AG10803 (cell line): ENCODE data around the gene ZNF521.
A peak's percentile ranks its signal among the peaks of the same experiment; 100 is the strongest.

Experiments
- DNase-seq: peaks from one replicate; pipeline ENCODE4 v3.0.0; 2010; ENCODE audit warnings: low read depth
- H3K4me3 ChIP-seq: 2 replicates; pipeline ENCODE4 v1.5.1; 2011; ENCODE audit warnings: mild to moderate bottlenecking, low read length, control low read depth
- TF ChIP-seq, protein P1 (sequence below): conservative IDR thresholded peaks from 2 replicates; pipeline ENCODE4 v1.5.1; 2011; ENCODE audit warnings: mild to moderate bottlenecking, low read length, control low read depth, inconsistent platforms

The ZNF521 gene

DNA sequence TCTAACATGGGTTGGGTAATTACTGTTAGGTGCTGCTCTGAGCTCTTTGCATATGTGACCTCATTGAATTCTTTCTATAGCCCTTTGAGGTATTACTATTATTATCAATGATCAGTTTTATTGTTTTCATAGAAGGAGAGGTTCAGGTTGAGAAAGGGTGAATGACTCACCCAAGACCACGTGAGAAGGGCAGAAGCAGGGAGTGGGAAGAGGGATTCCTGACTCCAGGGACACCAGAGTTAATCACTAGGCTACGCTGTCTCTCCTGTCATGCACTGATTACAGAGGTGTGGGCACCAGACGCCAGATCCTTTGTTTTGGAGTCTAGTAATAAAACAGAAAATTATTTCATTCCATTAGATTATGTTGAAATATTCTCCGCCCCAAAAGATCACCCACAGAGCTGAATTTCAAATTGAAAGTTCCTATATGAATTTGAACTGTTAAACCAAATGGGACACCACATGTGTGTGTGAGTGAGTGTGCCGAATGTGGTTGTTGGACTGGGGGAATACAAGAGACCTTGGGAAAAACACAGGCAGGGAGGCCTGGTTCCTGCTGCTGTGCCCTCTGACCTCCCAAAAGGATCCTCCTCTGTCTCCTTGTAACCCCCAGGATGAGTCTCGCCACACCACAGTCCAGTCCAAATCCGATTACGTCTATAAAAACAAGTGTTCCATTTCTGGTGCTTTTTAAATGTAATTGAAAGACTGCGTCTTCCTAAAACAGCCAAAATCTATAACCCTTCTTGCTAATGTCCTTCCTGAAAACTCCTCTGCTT lies 215.4 kb downstream of the ZNF521 start:
- H3K4me3 ChIP-seq: no peak overlapping the region
- no peak for DNase-seq
- TF ChIP-seq, protein P1, sequence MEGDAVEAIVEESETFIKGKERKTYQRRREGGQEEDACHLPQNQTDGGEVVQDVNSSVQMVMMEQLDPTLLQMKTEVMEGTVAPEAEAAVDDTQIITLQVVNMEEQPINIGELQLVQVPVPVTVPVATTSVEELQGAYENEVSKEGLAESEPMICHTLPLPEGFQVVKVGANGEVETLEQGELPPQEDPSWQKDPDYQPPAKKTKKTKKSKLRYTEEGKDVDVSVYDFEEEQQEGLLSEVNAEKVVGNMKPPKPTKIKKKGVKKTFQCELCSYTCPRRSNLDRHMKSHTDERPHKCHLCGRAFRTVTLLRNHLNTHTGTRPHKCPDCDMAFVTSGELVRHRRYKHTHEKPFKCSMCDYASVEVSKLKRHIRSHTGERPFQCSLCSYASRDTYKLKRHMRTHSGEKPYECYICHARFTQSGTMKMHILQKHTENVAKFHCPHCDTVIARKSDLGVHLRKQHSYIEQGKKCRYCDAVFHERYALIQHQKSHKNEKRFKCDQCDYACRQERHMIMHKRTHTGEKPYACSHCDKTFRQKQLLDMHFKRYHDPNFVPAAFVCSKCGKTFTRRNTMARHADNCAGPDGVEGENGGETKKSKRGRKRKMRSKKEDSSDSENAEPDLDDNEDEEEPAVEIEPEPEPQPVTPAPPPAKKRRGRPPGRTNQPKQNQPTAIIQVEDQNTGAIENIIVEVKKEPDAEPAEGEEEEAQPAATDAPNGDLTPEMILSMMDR: no peak

DNA sequence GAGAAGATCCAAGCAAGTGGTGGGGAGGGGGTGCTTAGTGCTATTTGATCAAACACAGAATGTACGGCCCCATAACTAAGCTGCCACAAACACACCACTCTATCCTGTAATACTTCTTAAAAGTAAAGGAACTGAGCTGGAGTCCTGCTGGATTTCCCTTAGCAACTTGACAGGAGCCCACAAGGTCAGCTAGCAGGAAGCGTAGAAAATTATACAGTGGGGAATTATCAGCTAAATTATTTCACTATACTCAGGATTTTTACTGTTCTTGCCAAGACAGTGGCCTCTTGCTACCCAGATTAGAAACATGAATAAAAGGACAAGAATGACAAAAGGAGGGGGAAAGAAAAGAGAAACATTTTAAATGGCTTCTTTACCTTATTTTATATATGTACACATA lies 217.1 kb downstream of the ZNF521 start:
- no peak overlapping the region for H3K4me3 ChIP-seq
- no peak for DNase-seq
- TF ChIP-seq, protein P1: no peak

DNA sequence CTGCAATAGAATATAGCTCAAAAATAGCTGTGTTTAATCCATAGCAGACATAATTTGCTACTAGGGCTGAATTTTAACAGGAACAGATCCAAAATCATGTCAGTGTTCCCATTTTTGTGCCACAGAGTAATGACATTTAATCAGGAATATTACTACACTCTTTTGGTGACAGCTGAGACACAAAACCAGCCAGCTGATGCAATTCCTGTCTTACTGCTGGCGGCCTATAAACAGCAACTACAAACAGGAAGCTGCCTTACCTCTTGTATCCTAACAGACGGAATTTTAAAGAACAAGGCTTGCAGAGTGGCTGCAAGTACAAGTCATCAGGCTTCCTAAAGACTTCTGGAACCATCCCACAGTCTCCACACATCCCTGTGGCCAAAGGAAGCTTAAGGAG lies 218.1 kb downstream of the ZNF521 start:
- H3K4me3 ChIP-seq: no peak overlapping the region
- TF ChIP-seq, protein P1: no peak
- no peak for DNase-seq

DNA sequence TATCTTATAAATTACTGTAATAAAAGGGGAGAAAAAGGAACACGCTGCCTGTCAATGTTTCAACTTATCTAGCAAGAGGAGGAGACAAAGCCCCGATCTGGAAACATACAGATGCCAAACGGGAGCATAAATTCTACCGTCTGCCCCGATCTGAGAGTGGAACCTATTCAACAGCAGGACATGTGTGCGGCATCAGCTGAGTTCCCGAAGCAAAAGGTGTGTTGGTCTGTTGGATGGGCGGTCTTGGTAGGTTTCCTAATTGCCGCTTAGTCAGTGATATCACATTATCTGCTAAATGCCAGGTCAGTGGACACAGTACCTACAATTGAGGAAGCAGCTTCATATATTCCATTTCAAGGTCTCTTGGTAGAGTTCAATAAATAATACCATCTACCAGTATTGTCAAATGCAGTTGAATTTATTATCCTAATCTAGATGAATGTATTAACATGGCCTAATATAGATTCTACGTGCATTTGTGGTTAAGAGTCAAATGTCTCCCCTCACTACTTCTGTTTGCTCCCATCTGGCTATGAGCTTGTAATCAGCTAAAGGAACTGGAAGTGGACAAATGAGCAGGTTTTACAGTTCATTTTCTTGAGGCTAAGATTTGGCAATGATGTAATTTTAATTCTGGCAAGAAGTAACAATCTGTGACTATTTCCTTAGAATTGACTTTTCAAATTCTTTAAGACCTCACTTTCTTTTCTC lies 219.0 kb downstream of the ZNF521 start:
- DNase-seq: no peak
- TF ChIP-seq, protein P1: no peak
- no peak overlapping the region for H3K4me3 ChIP-seq

DNA sequence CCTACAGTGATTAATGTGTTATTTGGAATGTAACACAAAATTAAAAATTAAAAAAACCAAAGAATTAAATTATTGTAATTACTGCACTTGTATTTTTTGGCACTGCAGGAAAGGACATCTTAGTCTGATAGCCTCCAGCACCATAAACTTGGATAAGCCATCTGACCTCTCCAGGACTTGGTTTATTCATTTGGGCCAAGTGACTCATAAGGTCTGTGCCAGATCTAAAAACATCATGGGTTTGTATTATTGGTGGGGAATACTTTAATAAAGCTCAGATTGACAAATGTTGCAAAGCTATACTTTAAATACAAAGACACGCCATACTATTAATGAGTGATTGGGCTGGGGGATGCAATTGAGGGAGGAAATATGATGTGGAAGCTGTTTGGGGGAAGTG lies 225.2 kb downstream of the ZNF521 start:
- TF ChIP-seq, protein P1: no peak
- no peak for DNase-seq
- no peak overlapping the region for H3K4me3 ChIP-seq

DNA sequence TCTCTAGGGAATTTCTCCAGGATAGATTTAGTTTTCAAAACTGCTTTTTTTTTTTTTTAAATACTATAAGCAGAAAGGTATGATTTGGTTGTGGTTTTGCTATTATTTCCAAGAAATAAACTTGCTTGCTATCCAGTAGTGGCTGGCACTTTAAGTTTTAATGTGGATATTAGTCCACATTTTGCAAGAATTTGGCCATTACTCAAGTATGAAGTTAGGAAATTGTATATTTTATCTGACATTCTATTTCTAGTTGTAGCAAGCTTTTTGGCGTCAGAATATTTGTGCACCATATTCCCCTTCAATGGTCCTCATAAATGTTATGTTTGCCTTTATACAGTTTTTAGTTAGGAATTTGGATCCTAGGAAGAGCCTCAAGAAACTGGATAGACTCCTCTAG lies 226.3 kb downstream of the ZNF521 start:
- peak; percentile 18 for DNase-seq
- TF ChIP-seq, protein P1: no peak
- no peak overlapping the region for H3K4me3 ChIP-seq
